Fibroblast of mammary gland (primary cell): ENCODE measurements around the gene SUFU.

Experiments used
- DNase-seq: peaks from one replicate; pipeline ENCODE4 v3.0.0-alpha.2; 2010; ENCODE audit warnings: low read depth
- H3K4me3 ChIP-seq: 2 replicates; pipeline ENCODE4 v1.5.1; 2011; ENCODE audit warnings: low read depth, mild to moderate bottlenecking, low read length, moderate library complexity; ENCODE audit not compliant: control insufficient read depth
- TF ChIP-seq, protein P1 (sequence below): conservative IDR thresholded peaks from 2 replicates; pipeline ENCODE4 v1.5.1; 2011; ENCODE audit warnings: low read depth, low read length, inconsistent platforms; ENCODE audit not compliant: control insufficient read depth, insufficient read depth

The SUFU gene

DNA sequence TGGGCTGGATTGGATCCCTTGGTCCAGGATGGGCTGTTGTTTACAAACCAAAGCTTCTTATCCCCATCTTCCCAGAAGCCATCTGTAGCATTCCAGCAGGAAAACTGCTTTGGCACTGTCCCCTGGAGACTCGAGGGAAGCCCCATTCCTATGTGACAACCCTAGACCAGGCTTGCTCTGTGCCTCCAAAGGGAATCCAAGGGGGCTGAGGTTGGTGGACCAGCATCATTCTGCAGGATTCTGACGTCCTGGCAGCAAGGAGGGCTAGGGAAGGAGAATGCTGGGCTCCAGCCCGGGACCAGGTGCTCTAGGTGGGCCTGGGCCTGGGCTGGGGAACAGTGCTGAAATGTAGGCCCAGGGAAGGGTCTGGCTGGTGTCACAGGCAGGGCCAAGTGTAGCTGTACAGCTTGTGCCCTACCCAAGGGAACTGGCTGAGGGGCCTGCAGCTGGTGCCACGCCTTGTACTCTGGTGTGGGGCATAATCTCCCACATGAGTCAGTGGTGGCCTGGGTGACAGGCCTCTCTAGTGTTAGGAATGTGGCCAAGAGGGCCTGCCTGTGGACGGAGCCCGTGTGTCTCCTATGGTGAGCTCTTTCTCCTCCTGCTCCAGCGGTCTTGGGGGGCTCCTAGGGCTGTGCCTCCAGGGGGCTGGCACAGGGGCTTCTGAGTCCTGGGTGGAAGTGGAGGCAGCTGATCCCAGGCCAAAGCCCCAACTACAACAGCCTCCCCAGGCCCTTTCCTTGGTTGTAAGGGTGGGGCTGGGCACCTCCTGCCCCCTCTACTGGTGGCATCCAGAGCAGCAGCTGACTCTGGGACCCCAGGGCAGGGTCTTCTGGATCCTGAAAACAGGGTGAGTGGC lies 165.7 kb downstream of the SUFU start:
- no peak overlapping the region for H3K4me3 ChIP-seq
- TF ChIP-seq, protein P1, sequence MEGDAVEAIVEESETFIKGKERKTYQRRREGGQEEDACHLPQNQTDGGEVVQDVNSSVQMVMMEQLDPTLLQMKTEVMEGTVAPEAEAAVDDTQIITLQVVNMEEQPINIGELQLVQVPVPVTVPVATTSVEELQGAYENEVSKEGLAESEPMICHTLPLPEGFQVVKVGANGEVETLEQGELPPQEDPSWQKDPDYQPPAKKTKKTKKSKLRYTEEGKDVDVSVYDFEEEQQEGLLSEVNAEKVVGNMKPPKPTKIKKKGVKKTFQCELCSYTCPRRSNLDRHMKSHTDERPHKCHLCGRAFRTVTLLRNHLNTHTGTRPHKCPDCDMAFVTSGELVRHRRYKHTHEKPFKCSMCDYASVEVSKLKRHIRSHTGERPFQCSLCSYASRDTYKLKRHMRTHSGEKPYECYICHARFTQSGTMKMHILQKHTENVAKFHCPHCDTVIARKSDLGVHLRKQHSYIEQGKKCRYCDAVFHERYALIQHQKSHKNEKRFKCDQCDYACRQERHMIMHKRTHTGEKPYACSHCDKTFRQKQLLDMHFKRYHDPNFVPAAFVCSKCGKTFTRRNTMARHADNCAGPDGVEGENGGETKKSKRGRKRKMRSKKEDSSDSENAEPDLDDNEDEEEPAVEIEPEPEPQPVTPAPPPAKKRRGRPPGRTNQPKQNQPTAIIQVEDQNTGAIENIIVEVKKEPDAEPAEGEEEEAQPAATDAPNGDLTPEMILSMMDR = peak; percentile 24
- DNase-seq = peak; percentile 41

DNA sequence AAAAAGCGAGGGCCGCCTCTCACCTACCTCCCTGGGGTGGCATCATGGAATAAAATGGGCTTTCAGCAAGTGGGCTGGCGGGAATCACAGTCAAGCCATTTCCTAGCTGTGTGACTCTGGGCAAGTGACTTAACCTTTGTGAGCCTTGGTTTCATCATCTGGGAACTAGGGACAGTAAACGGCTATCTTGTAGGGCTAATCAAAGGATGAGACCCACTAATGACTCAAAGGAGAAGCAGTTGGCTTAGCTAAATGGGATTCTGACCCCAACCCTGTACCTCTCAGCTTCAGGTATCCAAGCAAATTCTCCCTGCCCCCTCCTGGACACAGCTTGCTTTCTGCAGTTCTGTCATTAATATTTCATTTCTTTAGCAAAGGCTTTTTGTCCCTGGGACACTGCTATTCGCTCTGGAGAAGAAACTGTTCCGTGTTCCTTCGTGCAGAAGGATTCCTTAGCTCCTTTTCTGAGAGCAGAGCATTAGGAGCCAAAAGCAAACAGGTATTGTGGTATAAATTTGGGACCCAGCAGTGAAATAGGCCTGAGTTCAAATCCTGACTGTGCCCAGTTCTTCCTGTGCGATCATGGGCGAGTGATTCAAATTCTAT lies 166.4 kb downstream of the SUFU start:
- DNase-seq = no peak
- H3K4me3 ChIP-seq = no peak overlapping the region
- TF ChIP-seq, protein P1 = no peak

DNA sequence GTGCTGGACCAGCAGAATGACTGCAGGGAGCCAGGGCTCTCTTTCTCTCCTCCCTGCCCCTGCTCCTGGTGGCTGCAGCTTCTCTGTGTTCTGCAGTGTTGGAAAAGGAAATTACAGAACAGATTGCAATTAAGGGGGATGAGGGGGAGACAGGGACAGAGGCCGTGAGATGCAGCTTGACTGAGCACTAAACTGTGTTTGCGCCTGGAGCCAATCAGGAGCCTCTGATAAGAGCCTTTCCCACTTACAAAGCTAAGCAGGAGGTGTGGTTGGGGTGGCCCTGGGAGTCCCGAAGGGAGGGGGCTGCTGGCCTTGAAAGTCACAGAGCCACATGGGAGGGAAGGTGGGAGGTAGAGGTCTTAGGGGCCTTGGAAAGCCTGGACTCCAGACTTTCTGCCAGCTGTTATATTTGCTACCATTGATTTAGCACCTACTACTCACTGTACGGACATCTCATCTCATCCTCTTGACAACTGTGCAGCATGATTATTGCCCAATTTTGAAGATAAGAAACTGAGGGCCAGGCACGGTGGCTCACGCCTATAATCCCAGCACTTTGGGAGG lies 167.2 kb downstream of the SUFU start:
- TF ChIP-seq, protein P1 = no peak
- no peak for DNase-seq
- H3K4me3 ChIP-seq = no peak overlapping the region

DNA sequence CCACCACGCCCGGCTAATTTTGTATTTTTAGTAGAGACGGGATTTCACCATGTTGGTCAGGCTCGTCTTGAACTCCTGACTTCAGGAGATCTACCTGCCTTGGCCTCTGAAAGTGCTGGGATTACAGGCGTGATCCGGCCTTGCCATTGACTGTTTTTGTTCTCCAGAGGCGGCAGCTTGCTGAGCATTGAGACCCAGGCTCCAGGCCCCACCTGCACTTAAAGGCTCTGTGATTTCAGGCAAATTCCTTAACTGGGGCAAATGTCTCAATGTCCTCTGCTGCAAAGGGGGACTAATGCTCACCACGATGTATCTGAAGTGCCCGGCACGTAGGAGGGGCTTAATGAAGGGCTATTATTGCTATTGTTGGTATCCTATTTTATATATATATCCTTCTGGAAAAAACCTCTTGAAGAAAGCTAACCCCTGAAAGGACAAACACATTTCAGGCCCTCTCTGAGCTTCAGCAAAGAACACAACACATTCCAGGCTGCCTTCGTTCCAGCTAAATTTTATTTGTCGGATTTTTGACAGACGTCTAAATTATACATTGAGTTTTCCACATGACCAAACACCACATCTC lies 169.6 kb downstream of the SUFU start:
- TF ChIP-seq, protein P1 = no peak
- DNase-seq = no peak
- no peak overlapping the region for H3K4me3 ChIP-seq

DNA sequence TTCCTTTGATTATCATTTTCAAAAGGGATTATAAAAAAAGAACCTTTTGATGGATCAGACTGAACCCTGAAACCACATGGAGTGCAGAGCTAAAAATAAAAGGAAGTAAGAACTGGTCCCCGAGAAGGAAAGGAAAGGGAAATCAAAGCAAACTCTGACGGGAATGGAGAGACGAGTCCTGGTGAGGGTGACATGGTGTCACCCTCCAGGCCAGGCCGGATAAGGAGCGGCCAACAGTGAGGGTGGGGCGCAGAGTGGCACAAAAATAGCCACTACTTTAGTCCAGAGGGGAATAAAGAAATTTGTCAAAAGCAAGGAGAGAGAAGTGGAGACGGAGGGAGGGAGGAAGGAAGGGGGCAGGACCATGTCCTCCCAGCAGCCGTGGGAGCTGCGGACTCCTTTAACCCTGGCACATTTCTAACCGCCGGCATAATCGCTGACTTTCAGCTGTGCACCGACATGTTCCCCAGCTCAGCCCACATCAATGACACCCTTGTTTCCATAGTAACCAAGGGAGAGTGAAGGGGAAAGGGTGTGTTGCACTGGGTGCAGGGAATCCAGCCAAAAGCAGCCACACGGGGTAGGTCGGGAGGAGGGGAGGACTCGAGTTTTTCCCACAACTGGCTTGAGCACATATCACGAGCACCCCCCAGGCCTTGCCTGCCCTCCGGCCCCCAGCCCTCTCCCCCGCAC lies 170.2 kb downstream of the SUFU start:
- peak; percentile 73 for DNase-seq
- H3K4me3 ChIP-seq = peak overlapping the region; percentile 27
- TF ChIP-seq, protein P1 = no peak

DNA sequence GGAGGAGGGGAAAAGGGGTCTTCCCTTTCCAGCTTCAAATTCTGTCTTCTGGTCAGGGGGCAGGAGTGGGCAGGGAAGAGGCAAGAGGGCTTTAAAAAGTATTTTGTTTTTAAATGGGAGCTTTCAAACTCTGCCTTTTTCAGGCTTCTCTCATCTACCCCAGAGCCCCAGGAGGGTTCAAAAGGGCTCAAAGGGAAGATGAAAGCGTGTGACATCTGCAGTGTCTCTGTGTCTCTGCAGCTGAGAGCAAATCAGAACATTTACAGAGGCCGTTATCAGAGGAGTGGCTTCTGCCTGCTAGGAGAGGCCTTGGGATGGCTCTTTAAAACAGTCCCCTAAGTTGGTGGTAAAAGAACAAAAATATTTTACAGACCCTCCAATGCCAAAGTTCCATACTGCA lies 170.8 kb downstream of the SUFU start:
- DNase-seq = no peak
- TF ChIP-seq, protein P1 = no peak
- no peak overlapping the region for H3K4me3 ChIP-seq
